ENCODE measurements around the gene EPHA5.

DNA sequence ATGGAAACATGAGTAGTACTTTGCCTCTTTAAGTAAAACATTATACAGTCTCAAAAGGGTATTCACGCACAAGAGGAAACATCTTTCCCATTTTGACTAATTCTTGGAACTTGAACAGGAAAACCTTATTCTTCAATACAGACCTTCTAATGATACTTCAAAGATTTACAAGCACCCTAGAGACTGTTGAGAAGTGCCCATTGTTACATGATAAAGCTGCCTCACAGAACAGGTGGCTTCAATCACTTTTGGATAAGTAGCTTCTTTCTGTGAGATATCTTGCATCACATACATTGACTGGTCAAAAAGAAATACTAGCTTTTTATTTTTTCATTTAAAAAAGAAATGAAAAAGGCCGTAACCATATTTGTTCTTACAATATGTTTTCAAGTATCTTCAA is 219.4 kb downstream of the EPHA5 start:
- TF ChIP-seq, protein P1, sequence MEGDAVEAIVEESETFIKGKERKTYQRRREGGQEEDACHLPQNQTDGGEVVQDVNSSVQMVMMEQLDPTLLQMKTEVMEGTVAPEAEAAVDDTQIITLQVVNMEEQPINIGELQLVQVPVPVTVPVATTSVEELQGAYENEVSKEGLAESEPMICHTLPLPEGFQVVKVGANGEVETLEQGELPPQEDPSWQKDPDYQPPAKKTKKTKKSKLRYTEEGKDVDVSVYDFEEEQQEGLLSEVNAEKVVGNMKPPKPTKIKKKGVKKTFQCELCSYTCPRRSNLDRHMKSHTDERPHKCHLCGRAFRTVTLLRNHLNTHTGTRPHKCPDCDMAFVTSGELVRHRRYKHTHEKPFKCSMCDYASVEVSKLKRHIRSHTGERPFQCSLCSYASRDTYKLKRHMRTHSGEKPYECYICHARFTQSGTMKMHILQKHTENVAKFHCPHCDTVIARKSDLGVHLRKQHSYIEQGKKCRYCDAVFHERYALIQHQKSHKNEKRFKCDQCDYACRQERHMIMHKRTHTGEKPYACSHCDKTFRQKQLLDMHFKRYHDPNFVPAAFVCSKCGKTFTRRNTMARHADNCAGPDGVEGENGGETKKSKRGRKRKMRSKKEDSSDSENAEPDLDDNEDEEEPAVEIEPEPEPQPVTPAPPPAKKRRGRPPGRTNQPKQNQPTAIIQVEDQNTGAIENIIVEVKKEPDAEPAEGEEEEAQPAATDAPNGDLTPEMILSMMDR (optimal IDR thresholded peaks at IDR 0.05 in 1 of 3, IDR thresholded peaks at IDR 0.05 in 1 of 3, conservative IDR thresholded peaks at IDR 0.05 in 1 of 3; ENCODE audit: extremely low read depth in 1 of 3, insufficient read depth in 2 of 3, low read length in 3 of 3) = no peak
- TF ChIP-seq EZH2 (IDR thresholded peaks at IDR 0.05; ENCODE audit: low read length) = no peak

Data from keratinocyte (primary cell).